Measurements from ENCODE around the gene CASQ2. TPM values are rescaled to one million over a fixed set of nuclear protein-coding genes. Genes with fewer than 3 reads are reported as not detected.

The CASQ2 gene
- total RNA-seq, 1 experiment from 2014 or later, result not detected

DNA sequence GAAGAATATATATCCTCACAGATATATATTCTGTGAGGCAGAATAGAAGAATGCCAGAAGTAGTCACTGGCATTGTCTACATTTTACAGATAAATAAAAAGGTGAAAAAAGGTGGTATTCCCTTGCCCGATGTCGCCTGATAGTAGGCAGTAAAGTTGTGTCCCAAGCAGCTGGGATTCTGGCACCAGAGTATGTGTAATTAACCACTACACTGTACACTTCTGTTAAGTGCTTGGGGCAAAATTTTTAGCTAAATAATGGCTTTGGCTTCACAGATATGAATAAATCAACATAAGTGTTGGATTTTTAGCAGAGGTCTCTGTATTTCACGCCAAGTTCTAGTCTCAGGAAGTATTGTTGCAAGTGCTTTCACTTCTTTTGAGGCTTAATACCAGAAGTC, 13.3 kb upstream of the CASQ2 start:
- Histone ChIP-seq H3K4me1 (ENCODE audit: control insufficient read depth in 1 of 2, insufficient read depth in 2 of 2, low read length in 2 of 2) (peaks cover 8 to 19% of the 10 kb centered on the region in 2 experiments; a peak in 3 of 4 replicates), H2AFZ (ENCODE audit: low read depth, low read length, poor library complexity, severe bottlenecking) (no peak overlapping the region), H4K20me1 (ENCODE audit: insufficient read depth) (no peaks in the 10 kb centered on the region), H3K4me2 (ENCODE audit: low read length) (no peak overlapping the region), H3K27ac (ENCODE audit: low read depth, low read length) (no peak overlapping the region), H3K4me3 (replicated peaks in 1 of 2; ENCODE audit: low read depth in 1 of 2, low read length in 2 of 2) (no peak overlapping the region), H3K9me2 (ENCODE audit: insufficient read depth) (no peaks in the 10 kb centered on the region), H3K27me3 (ENCODE audit: insufficient read depth, low read length) (no peaks in the 10 kb centered on the region), H3K79me2 (ENCODE audit: insufficient read depth, low read length) (no peaks in the 10 kb centered on the region), H3K36me3 (ENCODE audit: control insufficient read depth in 1 of 2, insufficient read depth in 2 of 2, low read length in 2 of 2) (no peaks in the 10 kb centered on the region), H3K9me3 (ENCODE audit: control insufficient read depth in 1 of 2, insufficient read depth in 1 of 2, low read depth in 1 of 2, low read length in 2 of 2) (no peaks in the 10 kb centered on the region), H3K9ac (ENCODE audit: low read length) (no peak overlapping the region)
- POLR2A ChIA-PET, result no interaction called here
- intact Hi-C loops (cut with micrococcal nuclease), result no loop called here
- ATAC-seq (no peak), DNase-seq (ENCODE audit: low read depth, low spot score) (no peak)
- no TSS peak for BruUV-seq (replicated peaks)
- RAD21 ChIA-PET (ENCODE audit: low non-redundant PET in 1 of 2, low total read pairs in 2 of 2, uncharacterized antibody in 2 of 2, unreplicated experiment in 2 of 2), result no interaction called here
- CTCF ChIA-PET, result interaction anchor here (1.1 to 3.0 kb wide), 3 partner anchors 10 to 199 kb away, joined by 3 to 16 read pairs (median 5); no protein-coding TSS in a partner anchor
- TF ChIP-seq SIN3A (IDR thresholded peaks at IDR 0.05; ENCODE audit: low read depth) (no peak), CTCF (IDR thresholded peaks at IDR 0.05 in 2 of 3, conservative IDR thresholded peaks at IDR 0.05 in 1 of 3; ENCODE audit: borderline replicate concordance in 1 of 3, insufficient read depth in 1 of 3, low read depth in 2 of 3, low read length in 2 of 3) (no peak), MAX (IDR thresholded peaks at IDR 0.05) (no peak), ZNF274 (IDR thresholded peaks at IDR 0.05; ENCODE audit: low read depth, low read length) (no peak), CBX3 (IDR thresholded peaks at IDR 0.05; ENCODE audit: low read depth) (no peak), ELF1 (IDR thresholded peaks at IDR 0.05; ENCODE audit: borderline replicate concordance, low read depth) (no peak), ZFX (IDR thresholded peaks at IDR 0.05) (no peak)
- TF ChIP-seq, protein P1, sequence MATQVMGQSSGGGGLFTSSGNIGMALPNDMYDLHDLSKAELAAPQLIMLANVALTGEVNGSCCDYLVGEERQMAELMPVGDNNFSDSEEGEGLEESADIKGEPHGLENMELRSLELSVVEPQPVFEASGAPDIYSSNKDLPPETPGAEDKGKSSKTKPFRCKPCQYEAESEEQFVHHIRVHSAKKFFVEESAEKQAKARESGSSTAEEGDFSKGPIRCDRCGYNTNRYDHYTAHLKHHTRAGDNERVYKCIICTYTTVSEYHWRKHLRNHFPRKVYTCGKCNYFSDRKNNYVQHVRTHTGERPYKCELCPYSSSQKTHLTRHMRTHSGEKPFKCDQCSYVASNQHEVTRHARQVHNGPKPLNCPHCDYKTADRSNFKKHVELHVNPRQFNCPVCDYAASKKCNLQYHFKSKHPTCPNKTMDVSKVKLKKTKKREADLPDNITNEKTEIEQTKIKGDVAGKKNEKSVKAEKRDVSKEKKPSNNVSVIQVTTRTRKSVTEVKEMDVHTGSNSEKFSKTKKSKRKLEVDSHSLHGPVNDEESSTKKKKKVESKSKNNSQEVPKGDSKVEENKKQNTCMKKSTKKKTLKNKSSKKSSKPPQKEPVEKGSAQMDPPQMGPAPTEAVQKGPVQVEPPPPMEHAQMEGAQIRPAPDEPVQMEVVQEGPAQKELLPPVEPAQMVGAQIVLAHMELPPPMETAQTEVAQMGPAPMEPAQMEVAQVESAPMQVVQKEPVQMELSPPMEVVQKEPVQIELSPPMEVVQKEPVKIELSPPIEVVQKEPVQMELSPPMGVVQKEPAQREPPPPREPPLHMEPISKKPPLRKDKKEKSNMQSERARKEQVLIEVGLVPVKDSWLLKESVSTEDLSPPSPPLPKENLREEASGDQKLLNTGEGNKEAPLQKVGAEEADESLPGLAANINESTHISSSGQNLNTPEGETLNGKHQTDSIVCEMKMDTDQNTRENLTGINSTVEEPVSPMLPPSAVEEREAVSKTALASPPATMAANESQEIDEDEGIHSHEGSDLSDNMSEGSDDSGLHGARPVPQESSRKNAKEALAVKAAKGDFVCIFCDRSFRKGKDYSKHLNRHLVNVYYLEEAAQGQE (IDR thresholded peaks at IDR 0.05; ENCODE audit: low read depth), result no peak
